OCI-LY3 (cell line): Measurements from ENCODE around the gene ZMYM5.
"Not testable (repeated sequence)": the region's sequence is repeated elsewhere in the genome, so short reads cannot be mapped to it uniquely, and the experiment has no call there.

ENCODE experiments used
- EZH2phosphoT487 ChIP-seq: fragments of 200-600 bp; shearing (Covaris generic); IDR thresholded peaks from 2 replicates; pipeline ENCODE4 v1.6.1; 2018; ENCODE audit warnings: antibody characterized with exemption, mixed run types, low read depth
- TF ChIP-seq, protein P1 (sequence below): fragments of 200-600, 300-600 bp; sonication (generic); IDR thresholded peaks from 2 replicates; pipeline ENCODE4 v1.5.1; 2014; ENCODE audit warnings: antibody characterized with exemption, low read length, low read depth

- TF ChIP-seq, protein P1, sequence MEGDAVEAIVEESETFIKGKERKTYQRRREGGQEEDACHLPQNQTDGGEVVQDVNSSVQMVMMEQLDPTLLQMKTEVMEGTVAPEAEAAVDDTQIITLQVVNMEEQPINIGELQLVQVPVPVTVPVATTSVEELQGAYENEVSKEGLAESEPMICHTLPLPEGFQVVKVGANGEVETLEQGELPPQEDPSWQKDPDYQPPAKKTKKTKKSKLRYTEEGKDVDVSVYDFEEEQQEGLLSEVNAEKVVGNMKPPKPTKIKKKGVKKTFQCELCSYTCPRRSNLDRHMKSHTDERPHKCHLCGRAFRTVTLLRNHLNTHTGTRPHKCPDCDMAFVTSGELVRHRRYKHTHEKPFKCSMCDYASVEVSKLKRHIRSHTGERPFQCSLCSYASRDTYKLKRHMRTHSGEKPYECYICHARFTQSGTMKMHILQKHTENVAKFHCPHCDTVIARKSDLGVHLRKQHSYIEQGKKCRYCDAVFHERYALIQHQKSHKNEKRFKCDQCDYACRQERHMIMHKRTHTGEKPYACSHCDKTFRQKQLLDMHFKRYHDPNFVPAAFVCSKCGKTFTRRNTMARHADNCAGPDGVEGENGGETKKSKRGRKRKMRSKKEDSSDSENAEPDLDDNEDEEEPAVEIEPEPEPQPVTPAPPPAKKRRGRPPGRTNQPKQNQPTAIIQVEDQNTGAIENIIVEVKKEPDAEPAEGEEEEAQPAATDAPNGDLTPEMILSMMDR, result not testable (repeated sequence)
- TF ChIP-seq EZH2phosphoT487, result not testable (repeated sequence)
These were observed 82.6 kb downstream of the ZMYM5 start for GRCh38 chr13:19780753-19781418.
